Testis (tissue), 2 donors: ENCODE data around the gene TBC1D5.

Experiments
- CTCF ChIP-seq, 3 experiments: fragments of 450-650 bp in 2 of 3; fragments of 200-600 bp in 1 of 3; sonication (generic) in 1 of 3; IDR thresholded peaks; one replicate each; pipeline ENCODE4 v1.5.1; 2016 to 2019; ENCODE audit warnings: antibody characterized with exemption in 3 of 3, mild to moderate bottlenecking in 2 of 3, moderate library complexity in 1 of 3
- POLR2A ChIP-seq: fragments of 450-650 bp; IDR thresholded peaks from one replicate; pipeline ENCODE4 v1.6.1; 2017; ENCODE audit warnings: antibody characterized with exemption, mild to moderate bottlenecking, moderate library complexity

- TF ChIP-seq POLR2A (no peak), CTCF (IDR thresholded peaks at IDR 0.05) (no peak)
Observed at GRCh38 chr3:17398959-17399551, 343.4 kb downstream of the TBC1D5 start.
